Neuronal stem cell (in vitro differentiated cells): ENCODE measurements around the gene TRPM3.

ENCODE experiments used
- DNase-seq: peaks from one replicate; pipeline ENCODE4 v3.0.0-alpha.2; 2013; ENCODE audit warnings: low spot score
- H2AFZ ChIP-seq: one replicate; pipeline ENCODE4 v1.6.1; 2013; ENCODE audit warnings: mild to moderate bottlenecking, low read length, inconsistent platforms
- H2AK5ac ChIP-seq: 2 replicates; pipeline ENCODE4 v1.6.1; 2013; ENCODE audit warnings: low read depth, mild to moderate bottlenecking, inconsistent platforms, low read length, moderate library complexity, mixed read lengths
- H2BK120ac ChIP-seq: 2 replicates; pipeline ENCODE4 v1.6.1; 2013; ENCODE audit warnings: low read depth, mild to moderate bottlenecking, inconsistent platforms, low read length, moderate library complexity, mixed read lengths
- H2BK12ac ChIP-seq: one replicate; pipeline ENCODE4 v1.6.1; 2013; ENCODE audit warnings: low read length, inconsistent platforms
- H2BK15ac ChIP-seq: 2 replicates; pipeline ENCODE4 v1.6.1; 2013; ENCODE audit warnings: mild to moderate bottlenecking, low read length, inconsistent platforms, mixed read lengths
- H2BK5ac ChIP-seq: one replicate; pipeline ENCODE4 v1.6.1; 2013; ENCODE audit warnings: inconsistent platforms, mild to moderate bottlenecking, low read length, moderate library complexity
- H3K14ac ChIP-seq: one replicate; pipeline ENCODE4 v1.6.1; 2013; ENCODE audit warnings: low read length, inconsistent platforms
- H3K18ac ChIP-seq: 2 replicates; pipeline ENCODE4 v1.6.1; 2013; ENCODE audit warnings: low read length, inconsistent platforms
- H3K23ac ChIP-seq: 2 replicates; pipeline ENCODE4 v1.6.1; 2013; ENCODE audit warnings: low read depth, mild to moderate bottlenecking, mixed read lengths, low read length, inconsistent platforms; ENCODE audit not compliant: poor library complexity
- H3K27ac ChIP-seq: replicated peaks from 3 replicates; pipeline ENCODE4 v1.5.1; 2013; ENCODE audit warnings: low read length, inconsistent platforms
- H3K27me3 ChIP-seq, 3 experiments: 2 replicates each; pipeline ENCODE4 v1.6.1; 2013; ENCODE audit warnings: low read length in 3 of 3, mild to moderate bottlenecking in 2 of 3, inconsistent platforms in 1 of 3, low read depth in 1 of 3, mixed read lengths in 1 of 3, moderate library complexity in 1 of 3; ENCODE audit not compliant: control insufficient read depth in 3 of 3, insufficient read depth in 3 of 3
- H3K36me3 ChIP-seq, 2 donors: replicated peaks in 1 of 2; 2 replicates each; pipeline ENCODE4 v1.6.1; 2013; ENCODE audit warnings: low read length in 2 of 2; ENCODE audit not compliant: control insufficient read depth in 2 of 2, insufficient read depth in 2 of 2
- H3K4ac ChIP-seq: 2 replicates; pipeline ENCODE4 v1.6.1; 2013; ENCODE audit warnings: inconsistent platforms, mild to moderate bottlenecking, low read length, moderate library complexity
- H3K4me1 ChIP-seq, 2 donors: 1 replicate in 1 of 2; 2 replicates in 1 of 2; pipeline ENCODE4 v1.6.1; 2013; ENCODE audit warnings: low read length in 2 of 2, low read depth in 1 of 2; ENCODE audit not compliant: control insufficient read depth in 2 of 2, insufficient read depth in 1 of 2
- H3K4me2 ChIP-seq: one replicate; pipeline ENCODE4 v1.6.1; 2013; ENCODE audit warnings: mild to moderate bottlenecking, low read length, inconsistent platforms; ENCODE audit not compliant: insufficient read depth, poor library complexity, severe bottlenecking
- H3K4me3 ChIP-seq, 2 donors: 2 replicates each; pipeline ENCODE4 v1.5.1; 2013; ENCODE audit warnings: low read length in 2 of 2, mild to moderate bottlenecking in 2 of 2, inconsistent platforms in 1 of 2, moderate library complexity in 1 of 2
- H3K79me1 ChIP-seq: one replicate; pipeline ENCODE4 v1.6.1; 2013; ENCODE audit warnings: low read depth, mild to moderate bottlenecking, inconsistent platforms, low read length, moderate library complexity
- H3K9ac ChIP-seq: one replicate; pipeline ENCODE4 v1.6.1; 2013; ENCODE audit warnings: mild to moderate bottlenecking, low read depth, low read length, inconsistent platforms; ENCODE audit not compliant: poor library complexity
- H3K9me3 ChIP-seq, 2 donors: replicated peaks in 1 of 2; 2 replicates each; pipeline versions ENCODE3 to v1.6.1; 2013; ENCODE audit warnings: low read length in 2 of 2, mild to moderate bottlenecking in 2 of 2, inconsistent platforms in 1 of 2, low read depth in 1 of 2, mixed read lengths in 1 of 2, moderate library complexity in 1 of 2; ENCODE audit not compliant: control insufficient read depth in 2 of 2, insufficient read depth in 1 of 2
- H4K8ac ChIP-seq: one replicate; pipeline ENCODE4 v1.6.1; 2013; ENCODE audit warnings: low read depth, mild to moderate bottlenecking, inconsistent platforms, low read length, moderate library complexity
- H4K91ac ChIP-seq: one replicate; pipeline ENCODE4 v1.6.1; 2013; ENCODE audit warnings: low read length, low read depth, mild to moderate bottlenecking, inconsistent platforms; ENCODE audit not compliant: poor library complexity
- WGBS, 2 donors: extraction: QIAGEN DNeasy Blood & Tissue Kit; methylation state at CpG; one replicate each; pipeline ENCODE4 v1.1.7; 2013; ENCODE audit warnings: missing lambda C conversion rate in 2 of 2, mixed read lengths in 1 of 2; ENCODE audit not compliant: insufficient read length in 2 of 2, insufficient replicate concordance in 1 of 2; ENCODE audit errors: extremely low coverage in 2 of 2; 5-methylcytosine and 5-hydroxymethylcytosine counted together

The TRPM3 gene

DNA sequence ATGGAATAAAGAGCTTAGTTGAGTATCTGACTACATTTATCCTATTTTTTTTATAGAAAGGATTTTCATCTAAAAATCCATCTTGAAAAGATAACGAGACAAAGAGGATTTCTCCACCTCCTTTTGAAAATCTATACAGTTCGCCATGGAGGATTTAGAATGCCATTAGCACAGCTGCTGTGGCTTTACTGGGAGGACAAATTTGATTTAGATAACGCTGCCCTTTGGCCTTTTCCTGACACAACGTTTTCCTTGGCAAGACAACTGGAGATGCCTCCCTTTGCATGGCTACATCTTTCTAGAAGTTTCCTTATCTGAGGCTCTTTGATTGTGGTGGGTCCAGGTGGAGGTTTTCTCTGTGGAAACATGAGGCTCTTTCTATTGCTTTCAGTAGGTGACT is 560.3 kb downstream of the TRPM3 start:
- Histone ChIP-seq H3K14ac (no peak overlapping the region), H3K4me3 (no peak overlapping the region), H3K18ac (no peak overlapping the region), H2AFZ (no peak overlapping the region), H4K8ac (no peak overlapping the region), H3K23ac (no peak overlapping the region), H3K4ac (no peak overlapping the region), H2BK120ac (no peak overlapping the region), H3K4me1 (peaks cover 3 to 8% of the 10 kb centered on the region in 2 donors), H2AK5ac (no peak overlapping the region), H3K27ac (no peak overlapping the region), H3K9me3 (no peaks in the 10 kb centered on the region), H3K4me2 (no peak overlapping the region), H3K79me1 (no peaks in the 10 kb centered on the region), H3K27me3 (no peaks in the 10 kb centered on the region), H3K9ac (no peak overlapping the region), H3K36me3 (no peaks in the 10 kb centered on the region), H2BK12ac (no peak overlapping the region), H2BK15ac (no peak overlapping the region), H2BK5ac (no peak overlapping the region), H4K91ac (no peak overlapping the region)
- no CpG with 5 or more reads among the region's 4 CpGs for WGBS, 2 donors
- DNase-seq = no peak

DNA sequence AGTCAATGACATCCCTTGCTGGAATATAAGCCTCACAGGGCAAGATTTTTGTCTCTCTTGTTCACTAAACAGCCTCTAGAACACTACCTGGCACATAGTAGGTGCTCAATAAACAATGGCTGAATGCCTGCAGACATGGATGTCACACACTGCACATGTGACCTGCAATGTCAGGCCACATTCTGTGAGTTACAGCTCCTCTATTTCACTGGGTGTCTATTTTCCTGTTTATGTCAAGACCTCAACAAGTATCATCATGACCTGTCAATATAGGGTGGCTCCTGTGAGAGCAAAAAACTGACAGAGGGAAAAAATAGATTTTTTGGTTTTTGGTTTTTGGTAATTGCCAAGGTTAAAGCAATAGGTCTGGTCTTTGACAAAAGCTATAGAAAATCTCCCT is 562.3 kb downstream of the TRPM3 start:
- no peak overlapping the region for H3K9ac ChIP-seq
- no peak for DNase-seq
- no peak overlapping the region for H2BK120ac ChIP-seq
- no peak overlapping the region for H2AK5ac ChIP-seq
- H3K23ac ChIP-seq = no peak overlapping the region
- no peak overlapping the region for H3K4me2 ChIP-seq
- H3K36me3 ChIP-seq = no peaks in the 10 kb centered on the region
- no peaks in the 10 kb centered on the region for H3K9me3 ChIP-seq
- H2BK12ac ChIP-seq = no peak overlapping the region
- no peak overlapping the region for H3K18ac ChIP-seq
- no peak overlapping the region for H2AFZ ChIP-seq
- no peak overlapping the region for H2BK15ac ChIP-seq
- H3K14ac ChIP-seq = no peak overlapping the region
- no peak overlapping the region for H3K4me3 ChIP-seq
- no peak overlapping the region for H3K4ac ChIP-seq
- no peak overlapping the region for H4K91ac ChIP-seq
- H3K27ac ChIP-seq = no peak overlapping the region
- H3K27me3 ChIP-seq = no peaks in the 10 kb centered on the region
- no peak overlapping the region for H2BK5ac ChIP-seq
- peaks cover 3 to 6% of the 10 kb centered on the region in 2 donors for H3K4me1 ChIP-seq
- no peak overlapping the region for H4K8ac ChIP-seq
- no peaks in the 10 kb centered on the region for H3K79me1 ChIP-seq

- no peak overlapping the region for H4K8ac ChIP-seq
- H2BK120ac ChIP-seq = no peak overlapping the region
- no peaks in the 10 kb centered on the region for H3K9me3 ChIP-seq
- no peaks in the 10 kb centered on the region for H3K27me3 ChIP-seq
- H2BK12ac ChIP-seq = no peak overlapping the region
- no peak overlapping the region for H3K4me2 ChIP-seq
- H2BK15ac ChIP-seq = no peak overlapping the region
- H3K14ac ChIP-seq = no peak overlapping the region
- no CpG with 5 or more reads among the region's 6 CpGs for WGBS, 2 donors
- H3K9ac ChIP-seq = no peak overlapping the region
- H2AFZ ChIP-seq = no peak overlapping the region
- DNase-seq = no peak
- H3K79me1 ChIP-seq = no peaks in the 10 kb centered on the region
- H3K4me3 ChIP-seq = no peak overlapping the region
- H2AK5ac ChIP-seq = no peak overlapping the region
- H3K18ac ChIP-seq = no peak overlapping the region
- no peak overlapping the region for H3K23ac ChIP-seq
- no peak overlapping the region for H2BK5ac ChIP-seq
- no peak overlapping the region for H3K4ac ChIP-seq
- H4K91ac ChIP-seq = no peak overlapping the region
- H3K4me1 ChIP-seq = peaks cover 6 to 11% of the 10 kb centered on the region in 2 donors
- H3K36me3 ChIP-seq = peaks cover 0 to 2% of the 10 kb centered on the region in 2 donors
- no peak overlapping the region for H3K27ac ChIP-seq
These were observed 563.6 kb downstream of the TRPM3 start for GRCh38 chr9:70557661-70558369.

DNA sequence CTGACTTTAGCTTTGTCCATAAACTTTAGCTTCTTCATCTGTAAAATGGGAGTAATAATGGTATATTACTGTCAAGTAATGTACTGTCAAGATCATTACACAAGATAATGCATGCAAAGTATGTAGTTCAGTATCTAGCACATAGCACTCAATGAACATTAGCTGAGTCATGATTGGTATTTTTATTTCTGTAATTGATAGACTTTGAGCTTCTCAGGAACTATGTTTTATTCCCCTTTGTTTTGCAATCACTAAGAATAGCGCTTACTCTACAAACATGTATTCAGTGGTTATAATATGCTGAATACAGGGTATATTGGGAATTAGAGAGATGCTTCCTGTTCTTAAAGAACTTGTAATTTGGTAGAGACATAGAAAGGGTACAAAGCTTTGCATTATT is 564.6 kb downstream of the TRPM3 start:
- H4K91ac ChIP-seq = no peak overlapping the region
- H2BK12ac ChIP-seq = no peak overlapping the region
- WGBS, 2 donors = no CpG with 5 or more reads among the region's 1 CpG
- no peak overlapping the region for H3K14ac ChIP-seq
- no peak overlapping the region for H2BK120ac ChIP-seq
- peaks cover 6 to 12% of the 10 kb centered on the region in 2 donors for H3K4me1 ChIP-seq
- H3K79me1 ChIP-seq = no peaks in the 10 kb centered on the region
- no peak overlapping the region for H3K4ac ChIP-seq
- peaks cover 0 to 4% of the 10 kb centered on the region in 2 donors for H3K9me3 ChIP-seq
- H3K23ac ChIP-seq = no peak overlapping the region
- H2AK5ac ChIP-seq = no peak overlapping the region
- no peak for DNase-seq
- H3K9ac ChIP-seq = no peak overlapping the region
- H4K8ac ChIP-seq = no peak overlapping the region
- H2BK15ac ChIP-seq = no peak overlapping the region
- peaks cover 4 to 12% of the 10 kb centered on the region in 2 donors for H3K36me3 ChIP-seq
- H3K27me3 ChIP-seq = no peaks in the 10 kb centered on the region
- no peak overlapping the region for H3K18ac ChIP-seq
- H3K4me3 ChIP-seq = no peak overlapping the region
- no peak overlapping the region for H2BK5ac ChIP-seq
- no peak overlapping the region for H2AFZ ChIP-seq
- H3K27ac ChIP-seq = no peak overlapping the region
- H3K4me2 ChIP-seq = no peak overlapping the region
